ENCODE measurements around the gene HERC6.

GRCh38 chr4:88335092-88335665, 43.5 kb upstream of the HERC6 start:
- no peak for TF ChIP-seq CTCF (IDR thresholded peaks at IDR 0.05)
- no peak for TF ChIP-seq POLR2A (IDR thresholded peaks at IDR 0.05)

All from body of pancreas (tissue), 4 donors.